Fibroblast of villous mesenchyme (primary cell): ENCODE measurements around the gene STK32C. TPM values are rescaled to one million over a fixed set of nuclear protein-coding genes. Genes with fewer than 3 reads are reported as not detected.
A peak's percentile ranks its signal among the peaks of the same experiment; 100 is the strongest.

Experiments
- DNase-seq: peaks from one replicate; pipeline ENCODE4 v3.0.0-alpha.2; 2010; ENCODE audit warnings: low read depth
- H3K4me3 ChIP-seq: 2 replicates; pipeline ENCODE4 v1.5.1; 2011; ENCODE audit warnings: low read depth, mild to moderate bottlenecking, low read length
- total RNA-seq: library from RNA; depleted of rRNA; stranded (reverse); fragments of >200 nt; gene quantifications from 2 replicates; pipeline ENCODE4 v1.2.3, GENCODE V29; 2012
- TF ChIP-seq, protein P1 (sequence below): IDR thresholded peaks from 2 replicates; pipeline ENCODE4 v1.5.1; 2012; ENCODE audit warnings: low read depth, mild to moderate bottlenecking, low read length; ENCODE audit not compliant: insufficient read depth

Gene STK32C
- total RNA-seq, 1 donor: 8.6 TPM

DNA sequence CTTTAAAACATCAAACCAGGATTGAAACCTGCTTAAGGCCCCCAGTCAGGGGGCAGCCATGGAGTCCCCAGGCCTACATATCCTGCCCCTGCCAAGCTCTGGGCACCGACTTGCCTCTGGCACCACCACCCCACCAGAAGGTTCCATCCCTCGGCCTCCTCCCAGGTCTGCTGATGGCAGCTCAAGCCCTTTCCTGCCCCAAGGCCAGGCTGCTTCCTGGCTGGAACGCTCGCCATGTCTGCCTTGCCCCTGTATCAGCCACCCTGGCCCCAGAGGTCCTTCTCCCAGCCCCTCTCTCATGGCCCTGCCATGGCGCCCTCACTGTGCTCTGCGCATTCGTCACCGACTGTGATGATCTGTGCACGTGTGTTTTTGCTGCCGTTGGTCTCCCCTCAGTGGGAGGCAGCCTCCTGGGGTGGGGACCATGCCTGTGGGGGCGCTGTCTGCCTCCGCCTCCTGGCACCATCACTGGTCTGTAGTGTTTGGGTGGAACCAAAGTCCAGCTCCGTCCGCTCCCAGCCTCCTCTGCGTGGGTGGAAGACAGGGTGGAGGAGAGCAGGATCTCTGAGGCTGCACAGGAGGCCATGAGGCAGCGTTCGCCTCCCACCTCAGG is 117.8 kb downstream of the STK32C start:
- TF ChIP-seq, protein P1, sequence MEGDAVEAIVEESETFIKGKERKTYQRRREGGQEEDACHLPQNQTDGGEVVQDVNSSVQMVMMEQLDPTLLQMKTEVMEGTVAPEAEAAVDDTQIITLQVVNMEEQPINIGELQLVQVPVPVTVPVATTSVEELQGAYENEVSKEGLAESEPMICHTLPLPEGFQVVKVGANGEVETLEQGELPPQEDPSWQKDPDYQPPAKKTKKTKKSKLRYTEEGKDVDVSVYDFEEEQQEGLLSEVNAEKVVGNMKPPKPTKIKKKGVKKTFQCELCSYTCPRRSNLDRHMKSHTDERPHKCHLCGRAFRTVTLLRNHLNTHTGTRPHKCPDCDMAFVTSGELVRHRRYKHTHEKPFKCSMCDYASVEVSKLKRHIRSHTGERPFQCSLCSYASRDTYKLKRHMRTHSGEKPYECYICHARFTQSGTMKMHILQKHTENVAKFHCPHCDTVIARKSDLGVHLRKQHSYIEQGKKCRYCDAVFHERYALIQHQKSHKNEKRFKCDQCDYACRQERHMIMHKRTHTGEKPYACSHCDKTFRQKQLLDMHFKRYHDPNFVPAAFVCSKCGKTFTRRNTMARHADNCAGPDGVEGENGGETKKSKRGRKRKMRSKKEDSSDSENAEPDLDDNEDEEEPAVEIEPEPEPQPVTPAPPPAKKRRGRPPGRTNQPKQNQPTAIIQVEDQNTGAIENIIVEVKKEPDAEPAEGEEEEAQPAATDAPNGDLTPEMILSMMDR: no peak
- no peak overlapping the region for H3K4me3 ChIP-seq
- no peak for DNase-seq

DNA sequence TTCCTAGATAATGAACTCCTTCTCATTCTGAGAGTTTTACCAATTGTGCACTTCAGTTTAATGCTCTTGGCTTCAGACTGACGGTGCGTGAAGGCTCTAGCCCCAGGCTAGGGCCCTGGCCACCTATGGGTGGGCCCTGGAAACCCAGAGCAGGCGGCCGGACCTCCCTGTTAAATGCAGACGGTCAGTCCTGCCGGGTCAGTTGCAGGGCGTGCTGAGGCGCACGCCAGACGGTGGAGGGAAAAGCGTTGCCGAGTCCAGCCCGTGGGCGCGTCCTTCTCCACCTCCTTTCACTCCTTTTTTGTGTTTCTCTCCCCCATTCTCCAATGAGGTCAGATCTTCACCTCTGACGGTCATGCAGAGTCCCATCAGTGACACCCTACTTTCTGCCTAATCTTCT is 118.7 kb downstream of the STK32C start:
- DNase-seq: no peak
- TF ChIP-seq, protein P1: no peak
- no peak overlapping the region for H3K4me3 ChIP-seq

DNA sequence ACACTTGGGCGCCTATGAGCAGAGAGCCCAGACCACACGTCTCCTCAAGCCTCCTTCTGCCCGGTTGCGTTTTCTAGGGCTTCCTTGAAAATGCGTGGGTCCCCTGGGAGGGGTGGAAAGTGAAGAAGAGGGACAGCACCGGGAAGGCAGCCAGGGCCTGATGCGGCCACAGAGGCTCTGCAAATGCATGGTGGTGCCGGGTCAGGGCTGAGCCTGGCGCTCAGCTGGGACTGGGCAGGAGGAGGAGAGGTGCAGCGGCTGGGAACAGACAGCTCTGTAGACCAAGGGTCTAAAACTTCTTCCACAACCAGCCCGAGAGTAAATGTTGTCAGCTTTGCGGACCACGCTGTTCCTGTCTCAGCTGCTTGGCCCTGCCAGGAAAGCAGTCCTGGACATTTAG is 119.4 kb downstream of the STK32C start:
- H3K4me3 ChIP-seq: no peak overlapping the region
- TF ChIP-seq, protein P1: no peak
- DNase-seq: no peak

DNA sequence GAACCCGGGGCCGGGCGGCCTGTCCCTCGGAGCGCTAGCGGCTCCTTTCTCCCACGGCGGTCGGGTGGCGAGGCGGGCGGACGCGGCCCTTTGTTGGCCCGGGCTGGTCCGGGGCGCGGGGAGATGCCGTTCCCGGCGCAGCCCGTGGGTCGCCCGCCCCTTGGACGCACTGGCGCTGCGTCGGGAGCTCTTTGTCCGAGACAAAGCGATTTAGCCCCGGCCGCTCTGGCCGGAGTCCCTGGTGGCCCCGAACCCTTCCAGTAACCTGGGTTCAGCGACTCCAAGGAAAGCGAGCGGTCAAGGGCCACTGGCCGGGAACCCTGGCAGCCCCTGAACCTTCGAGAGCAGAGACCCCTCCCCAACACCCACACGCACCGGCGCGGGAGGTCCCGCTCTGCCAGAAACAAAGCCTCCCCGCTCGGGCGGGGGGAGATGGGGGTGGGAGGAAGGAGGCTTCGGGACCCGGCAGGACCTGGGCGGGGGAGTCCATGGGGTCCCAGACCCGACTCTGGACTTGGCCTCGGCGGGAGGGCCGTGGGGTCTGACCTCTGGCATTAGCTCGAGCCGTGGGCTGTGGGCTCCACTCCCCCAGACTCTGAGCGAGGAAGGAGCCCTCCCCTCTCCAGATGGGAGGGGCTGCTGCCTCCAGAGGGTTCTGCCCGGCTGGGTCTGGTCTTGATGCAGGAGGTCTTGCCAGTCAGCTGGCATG is 120.2 kb downstream of the STK32C start:
- DNase-seq: no peak
- H3K4me3 ChIP-seq: peak overlapping the region; percentile 6
- TF ChIP-seq, protein P1: no peak

DNA sequence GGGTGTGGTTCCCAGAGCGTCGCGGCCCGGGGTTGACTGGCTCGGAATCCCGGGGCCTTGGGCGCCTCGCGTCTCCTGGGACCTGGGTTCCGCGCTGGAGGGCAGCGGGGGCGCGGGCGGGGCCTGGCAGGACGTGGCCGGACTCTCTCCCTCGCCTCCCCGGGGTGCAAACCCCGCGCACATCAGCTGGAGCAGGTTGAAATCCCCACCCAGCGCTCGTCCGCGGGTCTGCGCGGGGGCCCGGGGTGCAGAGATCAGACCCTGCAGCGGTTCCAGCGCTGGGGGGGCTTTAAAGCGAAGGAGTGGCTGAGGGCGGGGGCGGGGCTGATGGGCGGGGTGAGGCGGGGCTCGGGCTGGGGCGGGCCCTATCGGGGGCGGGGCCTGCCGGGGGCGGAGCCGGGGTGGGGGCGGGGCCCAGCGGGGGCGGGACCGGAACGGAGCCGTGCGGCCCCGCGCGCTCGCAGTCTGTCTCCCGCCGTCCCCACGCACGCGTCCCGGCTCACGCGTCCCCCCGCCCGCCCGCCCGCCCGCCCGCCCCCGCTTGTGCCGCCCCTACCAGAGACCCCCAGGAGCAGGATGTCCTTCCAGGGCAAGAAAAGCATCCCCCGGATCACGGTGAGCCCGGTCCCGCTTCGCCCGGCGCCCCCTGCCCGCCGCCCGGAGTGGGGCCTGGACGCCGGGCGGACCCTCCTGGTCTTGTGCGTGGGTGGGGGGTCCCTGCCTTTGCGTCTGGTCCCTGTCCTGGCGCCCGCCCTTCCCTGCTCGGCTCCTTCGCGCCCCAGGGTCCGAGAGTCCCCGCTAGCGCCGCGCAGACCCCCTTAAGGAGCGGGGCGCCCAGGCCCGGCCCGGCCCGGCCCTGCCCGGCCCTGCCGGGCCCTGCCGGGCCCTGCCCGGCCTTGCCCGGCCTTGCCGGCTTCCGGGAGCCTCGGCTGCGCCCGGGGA is 121.0 kb downstream of the STK32C start, which contains the start of gene DPYSL4:
DPYSL4 (plus strand) TSS at position 461 of the 942 bp plus-strand sequence; CDS start at position 577, 116 bp downstream.
- TF ChIP-seq, protein P1: no peak
- peak within 1 kb of the TSS; percentile 36 for H3K4me3 ChIP-seq
- DNase-seq: no peak

DNA sequence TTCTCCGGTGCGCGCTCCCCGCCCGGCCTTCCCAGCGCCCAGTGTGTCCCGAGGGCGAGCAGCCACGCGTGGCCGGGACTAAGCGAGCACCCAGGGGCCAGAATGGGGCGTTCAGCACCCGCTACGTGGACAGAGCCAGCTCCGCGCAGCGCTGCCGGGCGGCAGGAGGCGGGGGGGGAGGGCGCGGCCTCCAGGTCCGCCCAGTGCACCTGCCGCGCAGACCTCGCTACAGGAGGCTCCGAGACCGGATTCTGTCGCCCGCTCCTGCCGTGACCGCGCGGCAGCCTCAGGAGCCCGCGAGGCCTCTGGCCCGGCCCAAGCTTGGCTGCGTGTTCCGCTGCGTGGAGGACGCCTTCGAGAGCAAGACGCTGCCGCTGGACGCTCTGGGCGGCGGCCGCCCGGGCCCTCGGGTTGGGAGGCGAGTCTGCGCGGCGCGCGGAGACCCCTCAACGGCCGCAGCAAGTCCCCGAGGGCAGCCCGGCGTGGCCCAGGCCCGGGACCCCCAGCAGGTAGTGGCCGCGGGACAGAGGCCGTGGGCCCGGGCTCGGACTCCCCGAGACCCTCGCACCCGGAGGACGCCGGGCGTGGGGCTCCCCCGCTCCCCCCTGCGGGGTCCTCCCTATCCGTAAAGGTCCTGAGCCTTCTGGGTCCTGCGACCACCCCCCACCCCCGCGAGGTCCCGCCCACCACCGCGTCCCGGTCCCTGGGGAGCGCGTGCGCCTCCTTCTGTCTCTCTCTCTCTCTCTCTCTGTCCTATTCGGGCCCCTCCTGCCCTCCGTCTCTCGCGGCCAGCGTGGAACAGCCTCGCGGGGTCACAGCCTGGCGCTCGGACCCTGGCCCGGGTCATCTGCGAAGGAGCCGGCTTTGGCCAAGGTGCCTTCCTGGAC is 121.9 kb downstream of the STK32C start:
- TF ChIP-seq, protein P1: no peak
- no peak overlapping the region for H3K4me3 ChIP-seq
- DNase-seq: peak; percentile 24
